ENCODE results near the gene SMIM27.

The SMIM27 gene

GRCh38 chr9:32577316-32577715, 25.2 kb downstream of the SMIM27 start:
- Histone ChIP-seq H3K27ac (ENCODE audit: low read depth, low read length) (no peak overlapping the region), H3K9ac (ENCODE audit: low read depth, low read length) (no peak overlapping the region), H3K4me3 (ENCODE audit: low read depth, low read length) (no peak overlapping the region), H3K27me3 (ENCODE audit: control insufficient read depth, insufficient read depth, low read length) (no peaks in the 10 kb centered on the region), H3K4me1 (ENCODE audit: control insufficient read depth, insufficient read depth, low read length) (peaks cover 5% of the 10 kb centered on the region; the same call in 1 of the 2 replicates), H3K9me3 (ENCODE audit: control insufficient read depth, insufficient read depth, low read length) (no peaks in the 10 kb centered on the region), H3K36me3 (ENCODE audit: control insufficient read depth, insufficient read depth, low read length) (no peaks in the 10 kb centered on the region)

- Histone ChIP-seq H3K9me3 (ENCODE audit: control insufficient read depth, insufficient read depth, low read length) (no peaks in the 10 kb centered on the region), H3K27me3 (ENCODE audit: control insufficient read depth, insufficient read depth, low read length) (no peaks in the 10 kb centered on the region), H3K9ac (ENCODE audit: low read depth, low read length) (no peak overlapping the region), H3K4me1 (ENCODE audit: control insufficient read depth, insufficient read depth, low read length) (no peaks in the 10 kb centered on the region), H3K4me3 (ENCODE audit: low read depth, low read length) (no peak overlapping the region), H3K27ac (ENCODE audit: low read depth, low read length) (no peak overlapping the region), H3K36me3 (ENCODE audit: control insufficient read depth, insufficient read depth, low read length) (no peaks in the 10 kb centered on the region)
These were observed 26.8 kb downstream of the SMIM27 start for GRCh38 chr9:32578976-32579375.

GRCh38 chr9:32579706-32580331, 27.7 kb downstream of the SMIM27 start:
- H3K36me3 ChIP-seq (ENCODE audit: control insufficient read depth, insufficient read depth, low read length) = no peaks in the 10 kb centered on the region
- no peak overlapping the region for H3K9ac ChIP-seq (ENCODE audit: low read depth, low read length)
- no peaks in the 10 kb centered on the region for H3K9me3 ChIP-seq (ENCODE audit: control insufficient read depth, insufficient read depth, low read length)
- H3K27ac ChIP-seq (ENCODE audit: low read depth, low read length) = no peak overlapping the region
- no peak overlapping the region for H3K4me3 ChIP-seq (ENCODE audit: low read depth, low read length)
- H3K27me3 ChIP-seq (ENCODE audit: control insufficient read depth, insufficient read depth, low read length) = no peaks in the 10 kb centered on the region
- no peaks in the 10 kb centered on the region for H3K4me1 ChIP-seq (ENCODE audit: control insufficient read depth, insufficient read depth, low read length)

- Histone ChIP-seq H3K36me3 (ENCODE audit: control insufficient read depth, insufficient read depth, low read length) (no peaks in the 10 kb centered on the region), H3K4me1 (ENCODE audit: control insufficient read depth, insufficient read depth, low read length) (no peaks in the 10 kb centered on the region), H3K9ac (ENCODE audit: low read depth, low read length) (no peak overlapping the region), H3K9me3 (ENCODE audit: control insufficient read depth, insufficient read depth, low read length) (no peaks in the 10 kb centered on the region), H3K27me3 (ENCODE audit: control insufficient read depth, insufficient read depth, low read length) (no peaks in the 10 kb centered on the region), H3K27ac (ENCODE audit: low read depth, low read length) (peak overlapping the region; percentile 16), H3K4me3 (ENCODE audit: low read depth, low read length) (no peak overlapping the region)
These were observed 28.6 kb downstream of the SMIM27 start for GRCh38 chr9:32580631-32581300.

GRCh38 chr9:32581512-32582143, 29.5 kb downstream of the SMIM27 start:
- no peak overlapping the region for H3K4me3 ChIP-seq (ENCODE audit: low read depth, low read length)

GRCh38 chr9:32584784-32585183, 32.7 kb downstream of the SMIM27 start:
- Histone ChIP-seq H3K4me3 (ENCODE audit: low read depth, low read length) (no peak overlapping the region), H3K27ac (ENCODE audit: low read depth, low read length) (no peak overlapping the region), H3K36me3 (ENCODE audit: control insufficient read depth, insufficient read depth, low read length) (no peaks in the 10 kb centered on the region), H3K9me3 (ENCODE audit: control insufficient read depth, insufficient read depth, low read length) (no peaks in the 10 kb centered on the region), H3K27me3 (ENCODE audit: control insufficient read depth, insufficient read depth, low read length) (no peaks in the 10 kb centered on the region), H3K9ac (ENCODE audit: low read depth, low read length) (no peak overlapping the region), H3K4me1 (ENCODE audit: control insufficient read depth, insufficient read depth, low read length) (no peaks in the 10 kb centered on the region)

More at GRCh38 chr9:32581512-32582143, 29.5 kb downstream of the SMIM27 start:
- Histone ChIP-seq H3K27ac (ENCODE audit: low read depth, low read length) (peak overlapping the region; percentile 37), H3K4me1 (ENCODE audit: control insufficient read depth, insufficient read depth, low read length) (no peaks in the 10 kb centered on the region), H3K9me3 (ENCODE audit: control insufficient read depth, insufficient read depth, low read length) (no peaks in the 10 kb centered on the region), H3K27me3 (ENCODE audit: control insufficient read depth, insufficient read depth, low read length) (no peaks in the 10 kb centered on the region), H3K36me3 (ENCODE audit: control insufficient read depth, insufficient read depth, low read length) (no peaks in the 10 kb centered on the region), H3K9ac (ENCODE audit: low read depth, low read length) (no peak overlapping the region)

GRCh38 chr9:32587901-32588300, 35.8 kb downstream of the SMIM27 start:
- Histone ChIP-seq H3K27me3 (ENCODE audit: control insufficient read depth, insufficient read depth, low read length) (no peaks in the 10 kb centered on the region), H3K4me3 (ENCODE audit: low read depth, low read length) (no peak overlapping the region), H3K36me3 (ENCODE audit: control insufficient read depth, insufficient read depth, low read length) (no peaks in the 10 kb centered on the region), H3K27ac (ENCODE audit: low read depth, low read length) (no peak overlapping the region), H3K9ac (ENCODE audit: low read depth, low read length) (no peak overlapping the region), H3K9me3 (ENCODE audit: control insufficient read depth, insufficient read depth, low read length) (no peaks in the 10 kb centered on the region), H3K4me1 (ENCODE audit: control insufficient read depth, insufficient read depth, low read length) (no peaks in the 10 kb centered on the region)

GRCh38 chr9:32589083-32589723, 37.1 kb downstream of the SMIM27 start:
- Histone ChIP-seq H3K36me3 (ENCODE audit: control insufficient read depth, insufficient read depth, low read length) (no peaks in the 10 kb centered on the region), H3K4me1 (ENCODE audit: control insufficient read depth, insufficient read depth, low read length) (no peaks in the 10 kb centered on the region), H3K4me3 (ENCODE audit: low read depth, low read length) (no peak overlapping the region), H3K27ac (ENCODE audit: low read depth, low read length) (no peak overlapping the region), H3K27me3 (ENCODE audit: control insufficient read depth, insufficient read depth, low read length) (no peaks in the 10 kb centered on the region), H3K9me3 (ENCODE audit: control insufficient read depth, insufficient read depth, low read length) (no peaks in the 10 kb centered on the region), H3K9ac (ENCODE audit: low read depth, low read length) (no peak overlapping the region)

- no peaks in the 10 kb centered on the region for H3K27me3 ChIP-seq (ENCODE audit: control insufficient read depth, insufficient read depth, low read length)
- no peak overlapping the region for H3K4me3 ChIP-seq (ENCODE audit: low read depth, low read length)
- no peaks in the 10 kb centered on the region for H3K4me1 ChIP-seq (ENCODE audit: control insufficient read depth, insufficient read depth, low read length)
- no peaks in the 10 kb centered on the region for H3K36me3 ChIP-seq (ENCODE audit: control insufficient read depth, insufficient read depth, low read length)
- no peak overlapping the region for H3K27ac ChIP-seq (ENCODE audit: low read depth, low read length)
- no peaks in the 10 kb centered on the region for H3K9me3 ChIP-seq (ENCODE audit: control insufficient read depth, insufficient read depth, low read length)
- H3K9ac ChIP-seq (ENCODE audit: low read depth, low read length) = no peak overlapping the region
These were observed 38.3 kb downstream of the SMIM27 start for GRCh38 chr9:32590476-32590875.

- no peak overlapping the region for H3K9ac ChIP-seq (ENCODE audit: low read depth, low read length)
- no peaks in the 10 kb centered on the region for H3K9me3 ChIP-seq (ENCODE audit: control insufficient read depth, insufficient read depth, low read length)
- H3K4me1 ChIP-seq (ENCODE audit: control insufficient read depth, insufficient read depth, low read length) = no peaks in the 10 kb centered on the region
- no peak overlapping the region for H3K27ac ChIP-seq (ENCODE audit: low read depth, low read length)
- no peaks in the 10 kb centered on the region for H3K27me3 ChIP-seq (ENCODE audit: control insufficient read depth, insufficient read depth, low read length)
- H3K36me3 ChIP-seq (ENCODE audit: control insufficient read depth, insufficient read depth, low read length) = no peaks in the 10 kb centered on the region
- H3K4me3 ChIP-seq (ENCODE audit: low read depth, low read length) = no peak overlapping the region
These were observed 38.8 kb downstream of the SMIM27 start for GRCh38 chr9:32590898-32591297.

Measured in HUES48 (cell line).